Keratinocyte (primary cell): ENCODE data around the gene CDC26.

Source experiments
- CTCF ChIP-seq, 3 experiments: IDR thresholded peaks in 1 of 3; conservative IDR thresholded peaks in 1 of 3; optimal IDR thresholded peaks in 1 of 3; 2 replicates in 2 of 3; 3 replicates in 1 of 3; pipeline versions ENCODE3 to v1.5.1; 2011; ENCODE audit warnings: low read length in 3 of 3, mild to moderate bottlenecking in 3 of 3, moderate library complexity in 2 of 3, control low read depth in 1 of 3, inconsistent platforms in 1 of 3; ENCODE audit not compliant: insufficient read depth in 2 of 3; ENCODE audit errors: extremely low read depth in 1 of 3
- EZH2 ChIP-seq: IDR thresholded peaks from one replicate; pipeline ENCODE4 v1.6.1; 2012; ENCODE audit warnings: inconsistent platforms, mild to moderate bottlenecking, low read length, moderate library complexity

GRCh38 chr9:113223963-113224362, 51.4 kb downstream of the CDC26 start:
- TF ChIP-seq CTCF (optimal IDR thresholded peaks at IDR 0.05 in 1 of 3, IDR thresholded peaks at IDR 0.05 in 1 of 3, conservative IDR thresholded peaks at IDR 0.05 in 1 of 3; ENCODE audit: extremely low read depth in 1 of 3, insufficient read depth in 2 of 3, low read length in 3 of 3), result no peak
- TF ChIP-seq EZH2, result no peak
